IPS-18c (cell line): Measurements from ENCODE around the gene SLC5A12.

Experiments
- H3K4me3 ChIP-seq: 2 replicates; pipeline ENCODE4 v1.7.0; 2013; ENCODE audit warnings: low read depth, mild to moderate bottlenecking, low read length, moderate library complexity; ENCODE audit not compliant: insufficient read depth
- H3K9me3 ChIP-seq: one replicate; pipeline ENCODE4 v1.6.1; 2013; ENCODE audit warnings: mild to moderate bottlenecking, low read length, moderate library complexity; ENCODE audit not compliant: control insufficient read depth, insufficient read depth

Gene SLC5A12

GRCh38 chr11:26731084-26731456 is 9.2 kb upstream of the SLC5A12 start:
- H3K4me3 ChIP-seq: no peak overlapping the region
- no peaks in the 10 kb centered on the region for H3K9me3 ChIP-seq

- Histone ChIP-seq H3K4me3 (no peak overlapping the region), H3K9me3 (no peaks in the 10 kb centered on the region)
These were observed 8.7 kb upstream of the SLC5A12 start for GRCh38 chr11:26730414-26731083.

GRCh38 chr11:26729284-26729683 is 7.4 kb upstream of the SLC5A12 start:
- Histone ChIP-seq H3K4me3 (no peak overlapping the region), H3K9me3 (no peaks in the 10 kb centered on the region)

- Histone ChIP-seq H3K4me3 (no peak overlapping the region), H3K9me3 (no peaks in the 10 kb centered on the region)
These were observed 5.1 kb upstream of the SLC5A12 start for GRCh38 chr11:26726960-26727359.

- H3K9me3 ChIP-seq: no peaks in the 10 kb centered on the region
- no peak overlapping the region for H3K4me3 ChIP-seq
These were observed 1.9 kb downstream of the SLC5A12 start for GRCh38 chr11:26719998-26720397.

GRCh38 chr11:26719289-26719973 is 2.4 kb downstream of the SLC5A12 start:
- Histone ChIP-seq H3K4me3 (no peak overlapping the region), H3K9me3 (no peaks in the 10 kb centered on the region)

GRCh38 chr11:26717771-26718170 is 4.1 kb downstream of the SLC5A12 start:
- Histone ChIP-seq H3K9me3 (no peaks in the 10 kb centered on the region), H3K4me3 (no peak overlapping the region)

GRCh38 chr11:26715133-26715532 is 6.7 kb downstream of the SLC5A12 start:
- H3K4me3 ChIP-seq: no peak overlapping the region
- H3K9me3 ChIP-seq: no peaks in the 10 kb centered on the region

GRCh38 chr11:26712497-26712896 is 9.4 kb downstream of the SLC5A12 start:
- Histone ChIP-seq H3K9me3 (no peaks in the 10 kb centered on the region), H3K4me3 (no peak overlapping the region)

GRCh38 chr11:26710489-26710888 is 11.4 kb downstream of the SLC5A12 start:
- H3K9me3 ChIP-seq: no peaks in the 10 kb centered on the region
- H3K4me3 ChIP-seq: no peak overlapping the region

GRCh38 chr11:26708736-26709456 is 13.0 kb downstream of the SLC5A12 start:
- Histone ChIP-seq H3K4me3 (no peak overlapping the region), H3K9me3 (no peaks in the 10 kb centered on the region)

- H3K4me3 ChIP-seq: no peak overlapping the region
- no peaks in the 10 kb centered on the region for H3K9me3 ChIP-seq
These were observed 15.7 kb downstream of the SLC5A12 start for GRCh38 chr11:26706181-26706580.

- H3K9me3 ChIP-seq: no peaks in the 10 kb centered on the region
- H3K4me3 ChIP-seq: no peak overlapping the region
These were observed 17.6 kb downstream of the SLC5A12 start for GRCh38 chr11:26704249-26704648.

GRCh38 chr11:26703411-26704191 is 18.3 kb downstream of the SLC5A12 start:
- no peaks in the 10 kb centered on the region for H3K9me3 ChIP-seq
- no peak overlapping the region for H3K4me3 ChIP-seq

- H3K9me3 ChIP-seq: no peaks in the 10 kb centered on the region
- no peak overlapping the region for H3K4me3 ChIP-seq
These were observed 19.5 kb downstream of the SLC5A12 start for GRCh38 chr11:26702406-26702805.

- no peak overlapping the region for H3K4me3 ChIP-seq
- H3K9me3 ChIP-seq: no peaks in the 10 kb centered on the region
These were observed 21.2 kb downstream of the SLC5A12 start for GRCh38 chr11:26700574-26701235.

- Histone ChIP-seq H3K4me3 (no peak overlapping the region), H3K9me3 (no peaks in the 10 kb centered on the region)
These were observed 23.6 kb downstream of the SLC5A12 start for GRCh38 chr11:26698224-26698623.
